GM19238 (cell line): ENCODE data around the gene CNNM4.
"Not testable (repeated sequence)": the region's sequence is repeated elsewhere in the genome, so short reads cannot be mapped to it uniquely, and the experiment has no call there.

Source experiments
- DNase-seq: peaks from one replicate; pipeline ENCODE4 v3.0.0; 2011; ENCODE audit warnings: low spot score; ENCODE audit not compliant: insufficient read length

CNNM4 gene

DNA sequence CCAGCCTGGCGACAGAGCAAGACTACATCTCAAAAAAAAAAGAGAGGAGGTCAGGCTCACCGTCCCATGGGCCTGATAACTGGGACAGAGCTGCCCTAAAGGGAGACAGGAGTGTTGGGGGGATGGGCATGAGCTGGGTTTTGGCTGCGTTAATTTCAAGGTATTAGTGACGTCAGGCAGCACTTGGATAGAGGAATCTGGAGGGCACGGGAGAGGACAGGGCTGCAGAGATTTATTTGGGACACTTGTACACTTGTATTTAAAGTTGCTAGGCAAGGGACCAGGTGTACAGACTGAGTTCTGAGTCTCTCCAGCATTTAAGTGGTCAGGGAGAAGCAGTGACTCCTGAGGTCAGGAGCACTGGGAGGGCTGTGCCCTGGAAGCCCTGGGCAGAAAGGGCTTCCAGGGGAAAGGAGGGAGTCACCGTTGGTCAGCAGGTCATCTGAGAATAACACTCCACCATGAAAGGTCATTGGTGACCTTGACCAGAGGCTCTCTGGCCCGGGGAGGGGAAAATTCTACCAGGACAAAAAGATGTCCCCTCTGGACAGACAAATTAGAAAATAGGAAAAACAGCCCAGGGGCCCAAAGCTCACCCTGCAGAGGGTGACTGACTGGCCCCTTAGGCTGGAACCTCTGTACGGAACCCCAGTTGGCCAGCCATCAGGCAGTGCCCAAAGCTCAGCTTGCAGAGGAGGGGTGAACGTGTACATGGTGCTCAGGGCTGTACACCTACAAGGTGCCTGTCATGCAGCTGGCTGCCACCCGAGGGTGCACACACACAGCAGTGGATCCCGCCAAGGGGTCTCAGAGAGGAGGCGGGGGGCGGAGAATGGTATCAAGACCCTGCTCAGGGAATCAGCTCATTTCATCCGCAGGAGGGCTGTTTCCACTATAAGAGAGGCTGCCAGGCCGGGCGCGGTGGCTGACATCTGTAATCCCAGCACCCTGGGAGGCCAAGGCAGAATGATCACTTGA, 32.4 kb downstream of the CNNM4 start:
- no peak for DNase-seq

DNA sequence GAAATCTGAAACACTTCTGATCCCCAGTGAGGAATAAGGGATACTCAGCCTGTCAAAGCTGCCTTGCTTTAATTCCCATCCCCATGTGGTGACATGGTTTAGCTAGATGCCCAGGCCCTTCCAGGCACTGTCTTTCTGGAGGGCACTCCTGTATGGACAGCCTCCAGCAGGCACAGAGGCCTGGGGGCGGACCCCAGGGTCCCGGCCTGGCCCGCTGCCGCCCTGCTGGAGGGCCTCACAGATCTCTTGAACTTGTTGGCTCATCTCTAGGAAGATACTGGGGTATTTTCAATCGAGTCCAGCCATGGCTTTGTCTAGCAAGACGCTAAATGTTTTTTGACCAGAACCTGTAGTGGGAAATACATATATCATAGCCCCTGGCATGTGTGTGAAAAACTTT, 34.4 kb downstream of the CNNM4 start:
- DNase-seq = no peak

GRCh38 chr2:96796497-96796896, 35.8 kb downstream of the CNNM4 start:
- DNase-seq = not testable (repeated sequence)

DNA sequence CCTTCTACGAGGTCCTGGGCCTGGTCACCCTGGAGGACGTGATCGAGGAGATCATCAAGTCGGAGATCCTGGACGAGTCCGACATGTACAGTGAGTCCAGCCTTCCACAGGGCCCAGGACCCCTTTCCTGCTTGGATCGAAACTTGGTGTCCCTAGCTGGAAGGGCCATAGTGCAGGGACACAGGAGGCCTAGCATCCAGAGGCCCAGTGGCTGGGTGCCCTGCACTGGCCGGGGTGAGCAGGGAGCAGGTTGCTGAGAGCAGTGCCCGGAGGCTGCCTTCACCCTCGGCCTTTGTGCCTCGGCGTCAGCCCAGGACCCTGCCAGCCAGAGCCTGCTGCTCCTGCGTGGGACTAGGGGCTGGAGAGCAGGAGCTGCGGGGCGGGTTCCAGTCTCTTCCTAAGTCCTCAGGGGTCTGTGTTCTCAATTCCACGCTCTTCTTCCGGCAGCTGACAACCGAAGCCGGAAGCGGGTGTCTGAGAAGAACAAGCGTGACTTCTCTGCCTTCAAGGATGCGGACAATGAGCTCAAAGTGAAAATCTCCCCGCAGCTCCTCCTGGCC, 36.4 kb downstream of the CNNM4 start:
- DNase-seq = no peak

- DNase-seq = no peak
These were observed 38.3 kb downstream of the CNNM4 start for GRCh38 chr2:96798733-96799622.

DNA sequence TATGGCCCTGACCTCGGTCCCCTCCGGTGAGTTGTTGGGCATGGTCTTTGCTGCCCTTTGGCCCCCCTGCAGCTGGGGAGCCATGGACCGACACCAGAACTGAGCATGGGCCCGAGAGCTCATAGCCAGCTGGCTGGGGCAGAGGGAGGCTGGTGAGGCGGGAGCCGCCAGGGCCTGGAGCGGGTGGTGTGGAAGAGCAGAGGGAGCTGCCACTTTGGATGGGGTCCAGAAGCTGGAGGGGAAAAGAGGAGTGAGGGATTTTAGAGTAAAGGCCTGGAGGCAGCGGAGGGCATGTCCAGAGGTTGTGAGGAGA, 38.9 kb downstream of the CNNM4 start:
- no peak for DNase-seq

DNA sequence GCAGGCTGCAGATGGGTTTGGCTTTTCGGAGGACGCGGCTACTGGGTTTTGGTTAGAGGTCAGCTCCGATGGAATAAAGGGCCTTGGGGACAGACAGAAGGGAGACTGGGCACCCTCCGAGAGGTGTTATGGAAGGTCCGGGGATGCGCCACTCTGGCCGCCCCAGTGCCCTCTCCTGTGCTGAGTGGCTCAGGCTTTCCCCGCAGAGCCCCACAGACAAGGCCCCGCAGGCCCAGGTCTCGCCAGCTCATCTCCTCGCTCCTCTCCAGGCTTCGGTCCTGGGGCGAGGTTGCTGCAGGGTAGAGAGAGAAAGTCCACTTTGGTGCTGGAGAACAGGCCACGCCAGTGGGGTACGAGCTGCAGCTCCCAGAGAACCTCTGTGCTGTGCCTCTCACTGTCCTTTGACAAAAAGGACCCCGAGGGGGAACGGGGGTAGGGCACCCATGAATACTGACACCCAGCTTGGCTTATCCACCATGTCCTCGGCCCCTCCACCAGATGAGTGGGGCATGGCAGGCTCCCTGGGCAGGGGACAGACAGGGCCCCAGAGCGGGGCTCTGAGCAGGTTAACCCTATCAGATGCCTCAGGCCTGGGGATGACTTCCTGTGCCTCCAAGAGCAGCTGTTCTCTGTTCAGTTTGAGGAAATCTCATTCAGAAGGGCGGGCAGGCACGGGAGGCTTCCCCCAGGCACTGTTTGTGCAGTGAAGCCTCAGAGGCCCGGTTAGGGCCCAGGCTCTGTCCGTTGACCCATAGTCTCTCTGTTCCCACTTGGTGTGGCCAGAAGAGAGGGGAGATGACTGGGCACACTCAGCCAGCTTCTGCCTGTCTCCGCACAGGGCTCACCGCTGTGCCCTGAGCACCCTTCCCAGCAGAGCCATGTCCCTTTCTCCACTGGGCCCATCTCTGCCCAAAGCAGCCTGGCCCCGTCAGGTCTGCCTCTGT, 39.6 kb downstream of the CNNM4 start:
- DNase-seq = no peak

GRCh38 chr2:96801005-96801785, 40.5 kb downstream of the CNNM4 start:
- DNase-seq = peak; percentile 85

DNA sequence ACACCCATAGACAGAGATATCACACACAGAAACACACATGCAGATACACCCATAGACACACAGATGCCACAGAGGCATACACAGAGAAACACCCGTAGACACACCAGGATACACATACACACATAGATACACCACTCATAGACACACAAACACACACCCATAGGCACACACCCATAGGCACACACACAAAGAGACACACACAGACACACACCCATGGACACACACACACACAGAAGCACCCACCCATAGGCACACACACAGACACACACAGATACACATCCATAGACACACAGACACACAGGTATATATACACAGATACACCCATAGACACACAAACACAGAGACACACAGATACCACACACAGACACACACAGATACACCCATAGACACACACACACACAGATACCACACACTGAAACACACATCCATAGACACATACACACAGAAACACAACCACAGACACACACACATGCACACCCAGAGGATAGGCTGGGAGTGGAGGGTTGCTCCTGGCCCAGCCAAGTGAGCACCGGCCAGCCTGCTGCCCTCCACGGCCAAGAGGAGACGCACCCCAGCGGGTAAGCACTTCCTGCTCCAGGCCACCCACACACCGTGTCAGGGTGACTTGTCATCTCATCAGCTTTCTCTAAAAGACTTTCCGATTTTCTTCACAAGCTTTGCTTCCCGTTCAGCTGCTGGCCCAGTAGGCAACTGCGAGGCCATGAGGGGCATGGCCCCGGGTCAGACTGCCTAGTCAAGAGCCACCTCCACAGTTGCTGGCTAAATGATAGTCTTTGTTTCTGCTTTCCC, 41.3 kb downstream of the CNNM4 start:
- DNase-seq = peak; percentile 48

- no peak for DNase-seq
These were observed 42.0 kb downstream of the CNNM4 start for GRCh38 chr2:96802721-96803120.

GRCh38 chr2:96804986-96805385, 44.3 kb downstream of the CNNM4 start:
- no peak for DNase-seq

DNA sequence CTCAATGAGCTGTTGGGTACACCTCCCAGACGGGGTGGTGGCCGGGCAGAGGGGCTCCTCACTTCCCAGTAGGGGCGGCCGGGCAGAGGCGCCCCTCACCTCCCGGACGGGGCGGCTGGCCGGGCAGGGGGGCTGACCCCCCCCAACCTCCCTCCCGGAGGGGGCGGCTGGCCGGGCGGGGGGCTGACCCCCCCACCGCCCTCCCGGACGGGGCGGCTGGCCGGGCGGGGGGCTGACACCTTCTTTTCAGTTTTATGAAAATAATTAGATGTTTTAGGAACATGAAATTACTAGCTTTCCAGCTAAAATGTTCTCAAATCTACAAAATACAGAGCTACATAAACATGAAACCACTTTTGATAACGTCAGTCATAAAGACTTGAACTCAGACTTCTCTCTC, 45.2 kb downstream of the CNNM4 start:
- DNase-seq = not testable (repeated sequence)

DNA sequence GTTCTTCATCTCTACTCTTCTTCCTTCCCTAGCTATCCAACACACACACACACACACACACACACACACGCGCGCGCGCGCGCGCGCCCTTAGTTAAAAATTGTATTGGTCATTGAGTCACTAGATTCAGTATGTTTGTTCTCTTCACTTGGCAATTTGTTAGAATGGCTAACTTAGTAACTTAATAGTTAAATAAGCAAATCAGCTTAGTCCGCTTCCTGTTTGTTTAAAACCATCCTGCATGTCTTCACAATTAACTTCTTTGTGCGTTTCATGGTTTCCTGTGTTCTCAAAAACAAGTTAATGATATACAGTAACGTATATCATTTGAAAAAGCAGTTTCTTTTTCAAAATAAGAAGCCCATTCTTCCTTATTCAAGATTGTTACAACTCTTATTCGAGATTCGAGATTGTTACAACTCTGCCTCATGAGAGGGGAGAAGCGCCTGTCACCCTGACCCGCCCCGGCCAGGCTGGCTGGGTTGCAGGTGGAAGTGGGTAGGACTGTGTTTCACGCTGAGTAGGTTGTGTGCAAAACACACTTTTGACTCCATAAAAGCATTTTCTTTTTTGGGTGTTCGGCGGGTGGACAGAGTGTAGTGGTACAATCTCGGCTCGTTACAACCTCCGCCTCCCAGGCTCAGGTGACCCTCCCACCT, 45.9 kb downstream of the CNNM4 start:
- DNase-seq = peak; percentile 59

- no peak for DNase-seq
These were observed 46.4 kb downstream of the CNNM4 start for GRCh38 chr2:96807127-96807471.

DNA sequence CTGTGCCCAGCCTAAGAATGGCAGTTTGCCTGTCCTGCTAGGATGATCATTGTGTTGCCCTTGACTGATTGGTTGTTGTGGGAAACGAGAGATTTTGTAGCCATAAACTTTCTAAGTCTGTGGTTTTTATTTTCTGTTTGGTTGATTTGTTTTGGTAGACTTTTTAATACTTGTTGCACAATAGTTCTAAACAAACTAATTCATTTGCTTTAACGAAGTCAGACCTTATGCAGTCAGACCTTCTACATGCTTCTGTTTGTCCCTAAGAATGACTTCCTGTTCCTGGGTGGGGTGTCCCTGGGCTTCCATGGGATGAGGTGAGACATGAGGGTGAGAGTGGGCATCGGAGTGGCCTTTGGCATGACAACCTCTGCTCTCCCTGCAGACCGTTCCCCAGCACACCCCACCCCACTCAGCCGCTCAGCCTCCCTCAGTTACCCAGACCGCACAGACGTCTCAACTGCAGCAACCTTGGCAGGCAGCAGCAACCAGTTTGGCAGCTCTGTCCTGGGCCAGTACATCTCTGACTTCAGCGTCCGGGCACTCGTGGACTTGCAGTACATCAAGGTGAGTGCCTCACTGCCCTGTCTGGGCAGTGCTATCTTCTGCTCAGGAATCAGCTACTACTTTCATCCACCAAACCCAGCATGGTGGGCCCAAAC, 47.6 kb downstream of the CNNM4 start:
- no peak for DNase-seq

DNA sequence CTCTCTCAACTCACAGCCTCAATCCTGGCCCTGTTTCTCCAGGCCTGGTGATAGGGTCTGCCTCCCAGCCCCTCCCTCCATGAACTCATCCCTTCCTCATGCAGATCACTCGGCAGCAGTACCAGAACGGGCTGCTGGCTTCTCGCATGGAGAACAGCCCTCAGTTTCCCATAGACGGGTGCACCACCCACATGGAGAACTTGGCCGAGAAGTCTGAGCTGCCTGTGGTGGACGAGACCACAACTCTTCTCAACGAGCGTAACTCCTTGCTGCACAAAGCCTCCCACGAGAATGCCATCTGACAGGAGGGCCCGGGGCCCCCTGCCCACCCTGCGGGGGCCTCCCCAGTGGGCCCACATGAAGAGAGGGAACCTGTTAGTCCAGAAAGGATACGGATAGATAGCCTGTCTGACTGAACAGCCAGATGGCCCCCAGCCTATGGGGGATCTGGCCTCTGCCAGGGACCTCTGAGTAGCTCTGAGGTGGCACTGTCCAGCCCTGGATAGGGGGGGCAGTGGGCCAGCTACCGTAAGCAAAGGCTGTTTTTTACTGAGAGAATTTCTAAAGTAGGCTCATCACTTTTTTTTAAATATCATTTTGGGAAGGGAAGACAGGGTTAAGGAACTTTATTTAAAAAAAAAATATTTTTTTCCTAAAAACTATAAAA, 48.6 kb downstream of the CNNM4 start:
- no peak for DNase-seq

- DNase-seq = no peak
These were observed 49.5 kb downstream of the CNNM4 start for GRCh38 chr2:96809951-96810782.
